NCI-H1092 (cell line): ENCODE results near the gene MCHR1.
A peak's percentile ranks its signal among the peaks of the same experiment; 100 is the strongest.
"Not testable (repeated sequence)": the region's sequence is repeated elsewhere in the genome, so short reads cannot be mapped to it uniquely, and the experiment has no call there.

ENCODE experiments used
- DNase-seq: peaks from one replicate; lab custom pipeline; 2025; lab: John Stamatoyannopoulos, UW

MCHR1 gene

GRCh38 chr22:40656651-40657050 lies 22.6 kb upstream of the MCHR1 start:
- not testable (repeated sequence) for DNase-seq

GRCh38 chr22:40659166-40659565 lies 20.1 kb upstream of the MCHR1 start:
- no peak for DNase-seq

GRCh38 chr22:40660730-40661129 lies 18.6 kb upstream of the MCHR1 start:
- no peak for DNase-seq

GRCh38 chr22:40661671-40662070 lies 17.6 kb upstream of the MCHR1 start:
- no peak for DNase-seq

- no peak for DNase-seq
Measured at GRCh38 chr22:40665312-40665711, 14.0 kb upstream of the MCHR1 start.

- peak; percentile 32 for DNase-seq
Measured at GRCh38 chr22:40666151-40666848, 13.0 kb upstream of the MCHR1 start.

- no peak for DNase-seq
Measured at GRCh38 chr22:40668611-40669411, 10.5 kb upstream of the MCHR1 start.

- DNase-seq, result no peak
Measured at GRCh38 chr22:40670058-40670457, 9.2 kb upstream of the MCHR1 start.

GRCh38 chr22:40671369-40671768 lies 7.9 kb upstream of the MCHR1 start:
- DNase-seq, result no peak

GRCh38 chr22:40671796-40672360 lies 7.4 kb upstream of the MCHR1 start:
- no peak for DNase-seq

- DNase-seq, result no peak
Measured at GRCh38 chr22:40673017-40673416, 6.3 kb upstream of the MCHR1 start.

GRCh38 chr22:40674274-40674673 lies 5.0 kb upstream of the MCHR1 start:
- DNase-seq, result no peak

GRCh38 chr22:40676166-40676565 lies 3.1 kb upstream of the MCHR1 start:
- not testable (repeated sequence) for DNase-seq

- DNase-seq, result no peak
Measured at GRCh38 chr22:40676644-40677043, 2.6 kb upstream of the MCHR1 start.

- no peak for DNase-seq
Measured at GRCh38 chr22:40678493-40679248, 613 bp upstream of the MCHR1 start.

- no peak for DNase-seq
Measured at GRCh38 chr22:40679964-40680818, 907 bp downstream of the MCHR1 start.

- DNase-seq, result no peak
Measured at GRCh38 chr22:40680819-40681183, 1.5 kb downstream of the MCHR1 start.

- no peak for DNase-seq
Measured at GRCh38 chr22:40681451-40681850, 2.2 kb downstream of the MCHR1 start.

GRCh38 chr22:40684728-40685127 lies 5.4 kb downstream of the MCHR1 start:
- DNase-seq, result no peak

GRCh38 chr22:40685406-40685805 lies 6.1 kb downstream of the MCHR1 start:
- DNase-seq, result no peak

GRCh38 chr22:40687706-40688105 lies 8.4 kb downstream of the MCHR1 start:
- no peak for DNase-seq

GRCh38 chr22:40690370-40690769 lies 11.1 kb downstream of the MCHR1 start:
- no peak for DNase-seq
